Astrocyte of the hippocampus (primary cell): ENCODE measurements around the gene LRFN3.
"Not testable (repeated sequence)": the region's sequence is repeated elsewhere in the genome, so short reads cannot be mapped to it uniquely, and the experiment has no call there.

Experiments used
- DNase-seq: peaks from one replicate; pipeline ENCODE4 v3.0.0; 2011; ENCODE audit warnings: low read depth, low spot score

Gene LRFN3

GRCh38 chr19:35907377-35907745, 28.8 kb upstream of the LRFN3 start:
- no peak for DNase-seq

GRCh38 chr19:35908010-35908441, 28.1 kb upstream of the LRFN3 start, which contains the start of gene TYROBP:
Gene TYROBP, minus strand, starts transcription at chr19:35908295. Its CDS starts 67 bp downstream, at chr19:35908228.
- DNase-seq, result no peak

- DNase-seq, result no peak
Measured at GRCh38 chr19:35908973-35909683, 27.0 kb upstream of the LRFN3 start.

GRCh38 chr19:35909684-35910035, 26.5 kb upstream of the LRFN3 start:
- DNase-seq, result no peak

- not testable (repeated sequence) for DNase-seq
Measured at GRCh38 chr19:35910355-35910754, 25.8 kb upstream of the LRFN3 start.

- DNase-seq, result no peak
Measured at GRCh38 chr19:35911173-35911572, 25.0 kb upstream of the LRFN3 start.

- peak; percentile 26 for DNase-seq
Measured at GRCh38 chr19:35911790-35912189, 24.4 kb upstream of the LRFN3 start.

GRCh38 chr19:35913589-35913988, 22.6 kb upstream of the LRFN3 start:
- no peak for DNase-seq

GRCh38 chr19:35915443-35915842, 20.7 kb upstream of the LRFN3 start:
- no peak for DNase-seq

- DNase-seq, result no peak
Measured at GRCh38 chr19:35919306-35919705, 16.9 kb upstream of the LRFN3 start.

GRCh38 chr19:35921012-35921411, 15.2 kb upstream of the LRFN3 start:
- no peak for DNase-seq

GRCh38 chr19:35925501-35925900, 10.7 kb upstream of the LRFN3 start:
- no peak for DNase-seq

GRCh38 chr19:35928507-35928906, 7.7 kb upstream of the LRFN3 start:
- no peak for DNase-seq

- DNase-seq, result no peak
Measured at GRCh38 chr19:35929876-35930275, 6.3 kb upstream of the LRFN3 start.

- DNase-seq, result peak; percentile 100
Measured at GRCh38 chr19:35931161-35931873, 4.9 kb upstream of the LRFN3 start.

GRCh38 chr19:35931874-35932202, 4.3 kb upstream of the LRFN3 start:
- no peak for DNase-seq

GRCh38 chr19:35932291-35932936, 3.8 kb upstream of the LRFN3 start:
- DNase-seq, result no peak

- DNase-seq, result no peak
Measured at GRCh38 chr19:35936738-35937268, 629 bp downstream of the LRFN3 start.

- DNase-seq, result no peak
Measured at GRCh38 chr19:35937345-35938281, 1.4 kb downstream of the LRFN3 start.

- DNase-seq, result no peak
Measured at GRCh38 chr19:35938282-35939224, 2.4 kb downstream of the LRFN3 start.
